Measurements from ENCODE around the gene HSF5. TPM values are rescaled to one million over a fixed set of nuclear protein-coding genes. Genes with fewer than 3 reads are reported as not detected.

HSF5 gene
- total and polyA plus RNA-seq, 2 of the 13 experiments (the other 11 are each of a cell fraction or from before 2014, with no cell fraction given), result not detected

DNA sequence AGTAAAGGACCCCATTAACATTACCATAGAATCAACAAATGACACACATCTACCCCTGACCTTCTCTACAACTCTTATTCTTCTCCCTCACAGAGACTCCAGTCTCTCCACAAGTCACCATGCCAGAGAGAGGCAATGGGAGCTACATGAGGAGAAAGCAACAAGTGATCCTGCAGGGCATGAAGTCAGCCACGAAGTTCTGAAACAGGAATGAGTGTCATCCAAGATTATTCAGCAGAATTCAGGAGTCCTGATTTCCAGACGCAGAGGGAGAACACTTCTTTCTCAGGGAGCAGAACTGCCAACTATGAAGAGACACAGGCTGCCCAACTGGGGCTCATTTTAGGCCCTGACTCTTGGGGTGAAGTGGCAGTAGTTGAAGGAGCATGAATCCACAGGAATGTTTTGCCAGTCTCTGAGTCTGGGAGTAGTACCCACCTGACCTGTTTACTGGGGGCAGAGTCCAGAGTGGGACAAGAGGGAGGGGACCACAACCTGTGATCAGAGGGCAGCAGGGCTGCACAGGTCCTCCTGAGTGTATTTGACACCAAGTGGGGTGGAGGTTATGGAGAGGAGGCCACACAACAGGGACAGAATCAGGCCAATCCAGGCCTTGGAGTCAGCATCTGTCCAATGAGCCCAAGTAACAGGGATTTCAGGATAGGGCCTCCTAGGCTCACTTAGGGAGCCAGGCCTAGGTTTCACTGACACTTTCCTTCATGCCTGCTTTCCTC is 28.6 kb upstream of the HSF5 start (continued):
- TF ChIP-seq, protein P1, sequence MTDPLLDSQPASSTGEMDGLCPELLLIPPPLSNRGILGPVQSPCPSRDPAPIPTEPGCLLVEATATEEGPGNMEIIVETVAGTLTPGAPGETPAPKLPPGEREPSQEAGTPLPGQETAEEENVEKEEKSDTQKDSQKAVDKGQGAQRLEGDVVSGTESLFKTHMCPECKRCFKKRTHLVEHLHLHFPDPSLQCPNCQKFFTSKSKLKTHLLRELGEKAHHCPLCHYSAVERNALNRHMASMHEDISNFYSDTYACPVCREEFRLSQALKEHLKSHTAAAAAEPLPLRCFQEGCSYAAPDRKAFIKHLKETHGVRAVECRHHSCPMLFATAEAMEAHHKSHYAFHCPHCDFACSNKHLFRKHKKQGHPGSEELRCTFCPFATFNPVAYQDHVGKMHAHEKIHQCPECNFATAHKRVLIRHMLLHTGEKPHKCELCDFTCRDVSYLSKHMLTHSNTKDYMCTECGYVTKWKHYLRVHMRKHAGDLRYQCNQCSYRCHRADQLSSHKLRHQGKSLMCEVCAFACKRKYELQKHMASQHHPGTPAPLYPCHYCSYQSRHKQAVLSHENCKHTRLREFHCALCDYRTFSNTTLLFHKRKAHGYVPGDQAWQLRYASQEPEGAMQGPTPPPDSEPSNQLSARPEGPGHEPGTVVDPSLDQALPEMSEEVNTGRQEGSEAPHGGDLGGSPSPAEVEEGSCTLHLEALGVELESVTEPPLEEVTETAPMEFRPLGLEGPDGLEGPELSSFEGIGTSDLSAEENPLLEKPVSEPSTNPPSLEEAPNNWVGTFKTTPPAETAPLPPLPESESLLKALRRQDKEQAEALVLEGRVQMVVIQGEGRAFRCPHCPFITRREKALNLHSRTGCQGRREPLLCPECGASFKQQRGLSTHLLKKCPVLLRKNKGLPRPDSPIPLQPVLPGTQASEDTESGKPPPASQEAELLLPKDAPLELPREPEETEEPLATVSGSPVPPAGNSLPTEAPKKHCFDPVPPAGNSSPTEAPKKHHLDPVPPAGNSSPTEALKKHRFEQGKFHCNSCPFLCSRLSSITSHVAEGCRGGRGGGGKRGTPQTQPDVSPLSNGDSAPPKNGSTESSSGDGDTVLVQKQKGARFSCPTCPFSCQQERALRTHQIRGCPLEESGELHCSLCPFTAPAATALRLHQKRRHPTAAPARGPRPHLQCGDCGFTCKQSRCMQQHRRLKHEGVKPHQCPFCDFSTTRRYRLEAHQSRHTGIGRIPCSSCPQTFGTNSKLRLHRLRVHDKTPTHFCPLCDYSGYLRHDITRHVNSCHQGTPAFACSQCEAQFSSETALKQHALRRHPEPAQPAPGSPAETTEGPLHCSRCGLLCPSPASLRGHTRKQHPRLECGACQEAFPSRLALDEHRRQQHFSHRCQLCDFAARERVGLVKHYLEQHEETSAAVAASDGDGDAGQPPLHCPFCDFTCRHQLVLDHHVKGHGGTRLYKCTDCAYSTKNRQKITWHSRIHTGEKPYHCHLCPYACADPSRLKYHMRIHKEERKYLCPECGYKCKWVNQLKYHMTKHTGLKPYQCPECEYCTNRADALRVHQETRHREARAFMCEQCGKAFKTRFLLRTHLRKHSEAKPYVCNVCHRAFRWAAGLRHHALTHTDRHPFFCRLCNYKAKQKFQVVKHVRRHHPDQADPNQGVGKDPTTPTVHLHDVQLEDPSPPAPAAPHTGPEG (CRISPR knock-in tag; IDR thresholded peaks at IDR 0.05), result no peak
- TF ChIP-seq, protein P2, sequence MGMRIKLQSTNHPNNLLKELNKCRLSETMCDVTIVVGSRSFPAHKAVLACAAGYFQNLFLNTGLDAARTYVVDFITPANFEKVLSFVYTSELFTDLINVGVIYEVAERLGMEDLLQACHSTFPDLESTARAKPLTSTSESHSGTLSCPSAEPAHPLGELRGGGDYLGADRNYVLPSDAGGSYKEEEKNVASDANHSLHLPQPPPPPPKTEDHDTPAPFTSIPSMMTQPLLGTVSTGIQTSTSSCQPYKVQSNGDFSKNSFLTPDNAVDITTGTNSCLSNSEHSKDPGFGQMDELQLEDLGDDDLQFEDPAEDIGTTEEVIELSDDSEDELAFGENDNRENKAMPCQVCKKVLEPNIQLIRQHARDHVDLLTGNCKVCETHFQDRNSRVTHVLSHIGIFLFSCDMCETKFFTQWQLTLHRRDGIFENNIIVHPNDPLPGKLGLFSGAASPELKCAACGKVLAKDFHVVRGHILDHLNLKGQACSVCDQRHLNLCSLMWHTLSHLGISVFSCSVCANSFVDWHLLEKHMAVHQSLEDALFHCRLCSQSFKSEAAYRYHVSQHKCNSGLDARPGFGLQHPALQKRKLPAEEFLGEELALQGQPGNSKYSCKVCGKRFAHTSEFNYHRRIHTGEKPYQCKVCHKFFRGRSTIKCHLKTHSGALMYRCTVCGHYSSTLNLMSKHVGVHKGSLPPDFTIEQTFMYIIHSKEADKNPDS (CRISPR knock-in tag; IDR thresholded peaks at IDR 0.05), result peak; percentile 9; the same call in 1 of the 2 replicates
- TF ChIP-seq ZFP1 (CRISPR knock-in tag; IDR thresholded peaks at IDR 0.05) (peak; percentile 48; the same call in 1 of the 2 replicates), ISL2 (CRISPR knock-in tag; IDR thresholded peaks at IDR 0.05) (0 out of 2 replicates have a peak, but pooled peaks have one; percentile 7), SNAI1 (CRISPR knock-in tag; IDR thresholded peaks at IDR 0.05; ENCODE audit: borderline replicate concordance) (no peak), ARID4A (CRISPR knock-in tag; IDR thresholded peaks at IDR 0.05; ENCODE audit: borderline replicate concordance) (no peak), MLLT10 (CRISPR knock-in tag; IDR thresholded peaks at IDR 0.05) (no peak), TCF12 (IDR thresholded peaks at IDR 0.05) (no peak), TCF12 (CRISPR knock-in tag; IDR thresholded peaks at IDR 0.05) (0 out of 2 replicates have a peak, but pooled peaks have one; percentile 16), ZNF24 (IDR thresholded peaks at IDR 0.05) (no peak)
- TF ChIP-seq, protein P3, sequence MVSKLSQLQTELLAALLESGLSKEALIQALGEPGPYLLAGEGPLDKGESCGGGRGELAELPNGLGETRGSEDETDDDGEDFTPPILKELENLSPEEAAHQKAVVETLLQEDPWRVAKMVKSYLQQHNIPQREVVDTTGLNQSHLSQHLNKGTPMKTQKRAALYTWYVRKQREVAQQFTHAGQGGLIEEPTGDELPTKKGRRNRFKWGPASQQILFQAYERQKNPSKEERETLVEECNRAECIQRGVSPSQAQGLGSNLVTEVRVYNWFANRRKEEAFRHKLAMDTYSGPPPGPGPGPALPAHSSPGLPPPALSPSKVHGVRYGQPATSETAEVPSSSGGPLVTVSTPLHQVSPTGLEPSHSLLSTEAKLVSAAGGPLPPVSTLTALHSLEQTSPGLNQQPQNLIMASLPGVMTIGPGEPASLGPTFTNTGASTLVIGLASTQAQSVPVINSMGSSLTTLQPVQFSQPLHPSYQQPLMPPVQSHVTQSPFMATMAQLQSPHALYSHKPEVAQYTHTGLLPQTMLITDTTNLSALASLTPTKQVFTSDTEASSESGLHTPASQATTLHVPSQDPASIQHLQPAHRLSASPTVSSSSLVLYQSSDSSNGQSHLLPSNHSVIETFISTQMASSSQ (IDR thresholded peaks at IDR 0.05; ENCODE audit: low read depth), result no peak
- TF ChIP-seq, protein P3 (CRISPR knock-in tag; IDR thresholded peaks at IDR 0.05; ENCODE audit: borderline replicate concordance), result no peak

Data from HepG2 (cell line).